ENCODE results near the gene INTS13. TPM values are rescaled to one million over a fixed set of nuclear protein-coding genes. Genes with fewer than 3 reads are reported as not detected.

INTS13 gene
- total RNA-seq, 1 experiment from 2014 or later: 50.5 TPM

DNA sequence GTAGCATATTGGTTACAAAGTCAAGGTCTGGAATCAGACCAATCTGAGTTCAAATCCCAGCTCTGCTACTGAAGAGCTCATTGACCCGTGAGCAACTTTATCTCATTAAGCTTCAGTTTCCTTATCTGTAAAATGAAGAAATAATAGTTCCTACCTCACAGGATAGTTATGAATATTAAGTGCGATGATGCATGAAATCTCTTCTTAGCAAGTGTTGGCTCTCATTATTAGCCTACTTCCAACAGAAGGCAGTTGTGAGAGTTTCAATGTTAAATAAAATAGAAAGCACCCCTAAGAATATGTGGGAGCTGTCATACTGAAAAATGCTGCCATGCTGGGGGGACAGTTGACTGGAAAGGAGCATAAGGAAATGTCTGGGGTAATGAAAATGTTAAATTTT lies 65.8 kb downstream of the INTS13 start (continued):
- TF ChIP-seq, protein P1, sequence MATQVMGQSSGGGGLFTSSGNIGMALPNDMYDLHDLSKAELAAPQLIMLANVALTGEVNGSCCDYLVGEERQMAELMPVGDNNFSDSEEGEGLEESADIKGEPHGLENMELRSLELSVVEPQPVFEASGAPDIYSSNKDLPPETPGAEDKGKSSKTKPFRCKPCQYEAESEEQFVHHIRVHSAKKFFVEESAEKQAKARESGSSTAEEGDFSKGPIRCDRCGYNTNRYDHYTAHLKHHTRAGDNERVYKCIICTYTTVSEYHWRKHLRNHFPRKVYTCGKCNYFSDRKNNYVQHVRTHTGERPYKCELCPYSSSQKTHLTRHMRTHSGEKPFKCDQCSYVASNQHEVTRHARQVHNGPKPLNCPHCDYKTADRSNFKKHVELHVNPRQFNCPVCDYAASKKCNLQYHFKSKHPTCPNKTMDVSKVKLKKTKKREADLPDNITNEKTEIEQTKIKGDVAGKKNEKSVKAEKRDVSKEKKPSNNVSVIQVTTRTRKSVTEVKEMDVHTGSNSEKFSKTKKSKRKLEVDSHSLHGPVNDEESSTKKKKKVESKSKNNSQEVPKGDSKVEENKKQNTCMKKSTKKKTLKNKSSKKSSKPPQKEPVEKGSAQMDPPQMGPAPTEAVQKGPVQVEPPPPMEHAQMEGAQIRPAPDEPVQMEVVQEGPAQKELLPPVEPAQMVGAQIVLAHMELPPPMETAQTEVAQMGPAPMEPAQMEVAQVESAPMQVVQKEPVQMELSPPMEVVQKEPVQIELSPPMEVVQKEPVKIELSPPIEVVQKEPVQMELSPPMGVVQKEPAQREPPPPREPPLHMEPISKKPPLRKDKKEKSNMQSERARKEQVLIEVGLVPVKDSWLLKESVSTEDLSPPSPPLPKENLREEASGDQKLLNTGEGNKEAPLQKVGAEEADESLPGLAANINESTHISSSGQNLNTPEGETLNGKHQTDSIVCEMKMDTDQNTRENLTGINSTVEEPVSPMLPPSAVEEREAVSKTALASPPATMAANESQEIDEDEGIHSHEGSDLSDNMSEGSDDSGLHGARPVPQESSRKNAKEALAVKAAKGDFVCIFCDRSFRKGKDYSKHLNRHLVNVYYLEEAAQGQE (IDR thresholded peaks at IDR 0.05; ENCODE audit: low read depth): no peak
- no peak for TF ChIP-seq FOSL1 (IDR thresholded peaks at IDR 0.05; ENCODE audit: low read depth)

- ChIA-PET POLR2A (interaction anchor here (1.0 kb wide), 1 partner anchor 37 kb away, joined by 3 read pairs; the partner anchor contains the start of gene ITPR2), RAD21 (ENCODE audit: low non-redundant PET in 1 of 2, low total read pairs in 2 of 2, uncharacterized antibody in 2 of 2, unreplicated experiment in 2 of 2) (interaction anchor here in 1 of 2 experiments (0.7 kb wide), 1 partner anchor 38 kb away, joined by 4 read pairs; the partner anchor contains the start of gene ITPR2), CTCF (interaction anchor here (1.5 to 2.7 kb wide), 2 partner anchors 9 to 14 kb away, joined by 3 to 12 read pairs; no protein-coding TSS in a partner anchor)
- TF ChIP-seq JUND (IDR thresholded peaks at IDR 0.05): 0 out of 2 replicates have a peak, but pooled peaks have one; percentile 35
- TF ChIP-seq CEBPB (IDR thresholded peaks at IDR 0.05; ENCODE audit: low read depth): peak; percentile 59; the same call in 1 of the 2 replicates
- TF ChIP-seq ZFX (IDR thresholded peaks at IDR 0.05): no peak
- TF ChIP-seq SP1 (IDR thresholded peaks at IDR 0.05; ENCODE audit: low read depth): no peak
- TF ChIP-seq FOSL1 (IDR thresholded peaks at IDR 0.05; ENCODE audit: low read depth): peak; percentile 43
- no peak for TF ChIP-seq POLR2A (IDR thresholded peaks at IDR 0.05; ENCODE audit: borderline replicate concordance, extremely low read depth, insufficient read depth, insufficient read length)
- TF ChIP-seq, protein P2, sequence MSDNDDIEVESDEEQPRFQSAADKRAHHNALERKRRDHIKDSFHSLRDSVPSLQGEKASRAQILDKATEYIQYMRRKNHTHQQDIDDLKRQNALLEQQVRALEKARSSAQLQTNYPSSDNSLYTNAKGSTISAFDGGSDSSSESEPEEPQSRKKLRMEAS (IDR thresholded peaks at IDR 0.05): no peak
- TF ChIP-seq ZNF274 (IDR thresholded peaks at IDR 0.05; ENCODE audit: low read depth, low read length): no peak
- peak overlapping the region in 1 of 2 experiments; percentile 17; a peak in 1 of 4 replicates for H3K4me3 ChIP-seq (replicated peaks in 1 of 2; ENCODE audit: low read depth in 1 of 2, low read length in 2 of 2)
- intact Hi-C loops (cut with micrococcal nuclease): no loop called here
- no peaks in the 10 kb centered on the region for H3K9me3 ChIP-seq (ENCODE audit: control insufficient read depth in 1 of 2, insufficient read depth in 1 of 2, low read depth in 1 of 2, low read length in 2 of 2)
- no peak overlapping the region for H3K9ac ChIP-seq (ENCODE audit: low read length)
- H3K9me2 ChIP-seq (ENCODE audit: insufficient read depth): no peaks in the 10 kb centered on the region
- ATAC-seq (peak; percentile 88), DNase-seq (ENCODE audit: low read depth, low spot score) (peak; percentile 33)
- H3K79me2 ChIP-seq (ENCODE audit: insufficient read depth, low read length): no peaks in the 10 kb centered on the region
- no peak overlapping the region for H3K27ac ChIP-seq (ENCODE audit: low read depth, low read length)
- H3K4me1 ChIP-seq (ENCODE audit: control insufficient read depth in 1 of 2, insufficient read depth in 2 of 2, low read length in 2 of 2): peaks cover 17 to 24% of the 10 kb centered on the region in 2 experiments; a peak in 3 of 4 replicates
- H3K36me3 ChIP-seq (ENCODE audit: control insufficient read depth in 1 of 2, insufficient read depth in 2 of 2, low read length in 2 of 2): no peaks in the 10 kb centered on the region
- H4K20me1 ChIP-seq (ENCODE audit: insufficient read depth): no peaks in the 10 kb centered on the region
- no TSS peak for BruUV-seq (replicated peaks)
- peak overlapping the region; percentile 54 for H3K4me2 ChIP-seq (ENCODE audit: low read length)
- H2AFZ ChIP-seq (ENCODE audit: low read depth, low read length, poor library complexity, severe bottlenecking): peak overlapping the region; percentile 12
- H3K27me3 ChIP-seq (ENCODE audit: insufficient read depth, low read length): no peaks in the 10 kb centered on the region
Observed at GRCh38 chr12:26870491-26871419, 67.0 kb downstream of the INTS13 start.
